ENCODE measurements around the gene SERPINI1. TPM values are rescaled to one million over a fixed set of nuclear protein-coding genes. Genes with fewer than 3 reads are reported as not detected.

SERPINI1 gene
- total and polyA plus RNA-seq, 3 donors from 2014 or later, result 13.3 to 24.0 (median 17.6) TPM

GRCh38 chr3:167736997-167737396 is 1.5 kb downstream of the SERPINI1 start:
- 50 to 57% methylated on average over 2 of the region's 2 CpGs for WGBS, 2 donors
- no peak overlapping the region for H3K27ac ChIP-seq
- H3K36me3 ChIP-seq (ENCODE audit: low read depth, missing control alignments), result no peaks in the 10 kb centered on the region
- no peaks in the 10 kb centered on the region for H3K4me1 ChIP-seq
- no peaks in the 10 kb centered on the region for H3K9me3 ChIP-seq
- intact Hi-C loops (cut with DNase I; ENCODE audit: low total_unique reads), result no loop called here
- H3K27me3 ChIP-seq, result no peaks in the 10 kb centered on the region
- H3K4me3 ChIP-seq, result no peak overlapping the region
- TF ChIP-seq CTCF (IDR thresholded peaks at IDR 0.05) (no peak), POLR2A (IDR thresholded peaks at IDR 0.05) (no peak)
- no peak for DNase-seq

GRCh38 chr3:167738037-167738436 is 2.5 kb downstream of the SERPINI1 start:
- intact Hi-C loops (cut with DNase I; ENCODE audit: low total_unique reads), result no loop called here
- no peak for DNase-seq
- Histone ChIP-seq H3K4me3 (no peak overlapping the region), H3K27me3 (no peaks in the 10 kb centered on the region), H3K36me3 (ENCODE audit: low read depth, missing control alignments) (no peaks in the 10 kb centered on the region), H3K9me3 (no peaks in the 10 kb centered on the region), H3K27ac (no peak overlapping the region), H3K4me1 (no peaks in the 10 kb centered on the region)
- TF ChIP-seq CTCF (IDR thresholded peaks at IDR 0.05) (no peak), POLR2A (IDR thresholded peaks at IDR 0.05) (no peak)
- whole genome bisulfite sequencing, 2 donors, result 63 to 72% methylated on average over 2 of the region's 2 CpGs

- no peak for DNase-seq
- WGBS, 2 donors, result 92 to 94% methylated on average over 4 of the region's 4 CpGs
- H3K4me1 ChIP-seq, result no peaks in the 10 kb centered on the region
- H3K27ac ChIP-seq, result no peak overlapping the region
- H3K4me3 ChIP-seq, result no peak overlapping the region
- no peak for TF ChIP-seq CTCF (IDR thresholded peaks at IDR 0.05)
- TF ChIP-seq POLR2A (IDR thresholded peaks at IDR 0.05), result no peak
- intact Hi-C loops (cut with DNase I; ENCODE audit: low total_unique reads), result no loop called here
- H3K36me3 ChIP-seq (ENCODE audit: low read depth, missing control alignments), result no peaks in the 10 kb centered on the region
- H3K27me3 ChIP-seq, result no peaks in the 10 kb centered on the region
- no peaks in the 10 kb centered on the region for H3K9me3 ChIP-seq
Observed at GRCh38 chr3:167739190-167739810, 3.8 kb downstream of the SERPINI1 start.

- 71 to 76% methylated on average over 2 of the region's 2 CpGs for WGBS, 2 donors
- Histone ChIP-seq H3K36me3 (ENCODE audit: low read depth, missing control alignments) (no peaks in the 10 kb centered on the region), H3K4me1 (no peaks in the 10 kb centered on the region), H3K27me3 (no peaks in the 10 kb centered on the region), H3K27ac (no peak overlapping the region), H3K4me3 (no peak overlapping the region), H3K9me3 (no peaks in the 10 kb centered on the region)
- TF ChIP-seq POLR2A (IDR thresholded peaks at IDR 0.05) (no peak), CTCF (IDR thresholded peaks at IDR 0.05) (no peak)
- DNase-seq, result peak; percentile 55
- intact Hi-C loops (cut with DNase I; ENCODE audit: low total_unique reads), result no loop called here
Observed at GRCh38 chr3:167740961-167741587, 5.6 kb downstream of the SERPINI1 start.

GRCh38 chr3:167742338-167742737 is 6.8 kb downstream of the SERPINI1 start:
- Histone ChIP-seq H3K27me3 (no peaks in the 10 kb centered on the region), H3K27ac (no peak overlapping the region), H3K9me3 (no peaks in the 10 kb centered on the region), H3K4me1 (no peaks in the 10 kb centered on the region), H3K4me3 (no peak overlapping the region), H3K36me3 (ENCODE audit: low read depth, missing control alignments) (no peaks in the 10 kb centered on the region)
- TF ChIP-seq CTCF (IDR thresholded peaks at IDR 0.05) (no peak), POLR2A (IDR thresholded peaks at IDR 0.05) (no peak)
- WGBS, 2 donors, result 86 to 88% methylated on average over 2 of the region's 2 CpGs
- intact Hi-C loops (cut with DNase I; ENCODE audit: low total_unique reads), result no loop called here
- no peak for DNase-seq

Measured in testis (tissue), 3 donors.